H1 (cell line): ENCODE measurements around the gene ART5. TPM values are rescaled to one million over a fixed set of nuclear protein-coding genes. Genes with fewer than 3 reads are reported as not detected.

Experiments used
- CTCF ChIA-PET: fragments of 300-600 bp; sonication (Branson Sonifier 250); formaldehyde crosslinking; loops from one replicate; lab custom pipeline; 2021; ENCODE audit not compliant: partially characterized antibody; lab: Charles Lee
- POLR2A ChIA-PET: fragments of 300-600 bp; sonication (Branson Sonifier 250); formaldehyde crosslinking; loops from one replicate; lab custom pipeline; 2021; ENCODE audit warnings: inconsistent platforms; ENCODE audit not compliant: partially characterized antibody; lab: Charles Lee
- DNase-seq, 2 experiments: peaks; one replicate each; pipeline versions ENCODE4 v3.0.0 to v3.0.0-alpha.2; 2010 to 2022; ENCODE audit warnings: low spot score in 2 of 2, low read depth in 1 of 2, mixed read lengths in 1 of 2
- FAIRE-seq: peaks from 2 replicates; lab custom pipeline; 2011; peaks lifted over from hg19 to GRCh38; lab: Jason Lieb, UNC
- H2AFZ ChIP-seq: 2 replicates; pipeline ENCODE4 v1.8.1; 2012; ENCODE audit warnings: low read length, inconsistent platforms
- H2AK5ac ChIP-seq: 2 replicates; pipeline ENCODE4 v1.6.1; 2013; ENCODE audit warnings: low read depth, low read length
- H2BK120ac ChIP-seq: replicated peaks from 2 replicates; pipeline ENCODE3; 2013; ENCODE audit warnings: low read depth, low read length, inconsistent platforms
- H2BK12ac ChIP-seq: 2 replicates; pipeline ENCODE4 v1.6.1; 2013; ENCODE audit warnings: low read depth, low read length
- H2BK15ac ChIP-seq: 2 replicates; pipeline ENCODE4 v1.6.1; 2013; ENCODE audit warnings: low read length
- H2BK20ac ChIP-seq: 2 replicates; pipeline ENCODE4 v1.6.1; 2013; ENCODE audit warnings: low read length
- H2BK5ac ChIP-seq: 2 replicates; pipeline ENCODE4 v1.6.1; 2013; ENCODE audit warnings: low read depth, low read length
- H3K14ac ChIP-seq: 2 replicates; pipeline ENCODE4 v1.6.1; 2013; ENCODE audit warnings: inconsistent platforms; ENCODE audit not compliant: insufficient read length
- H3K18ac ChIP-seq: 2 replicates; pipeline ENCODE4 v1.6.1; 2013; ENCODE audit warnings: low read length; ENCODE audit errors: extremely low read depth
- H3K23ac ChIP-seq: 2 replicates; pipeline ENCODE4 v1.6.1; 2013; ENCODE audit warnings: inconsistent platforms; ENCODE audit not compliant: insufficient read length
- H3K23me2 ChIP-seq: 2 replicates; pipeline ENCODE4 v1.6.1; 2013; ENCODE audit warnings: low read depth, low read length
- H3K27ac ChIP-seq: 2 replicates; pipeline ENCODE4 v1.6.1; 2011; ENCODE audit warnings: low read depth, low read length, inconsistent platforms
- H3K27me3 ChIP-seq, 4 experiments: replicated peaks in 1 of 4; 1 replicate in 1 of 4; 2 replicates in 3 of 4; pipeline versions ENCODE4 v1.6.1 to v1.8.1; 2011 to 2013; ENCODE audit warnings: low read length in 3 of 4, mild to moderate bottlenecking in 3 of 4, inconsistent platforms in 2 of 4, mixed read lengths in 2 of 4, moderate library complexity in 1 of 4; ENCODE audit not compliant: control insufficient read depth in 3 of 4, insufficient read depth in 3 of 4; ENCODE audit errors: extremely low read depth in 1 of 4
- H3K36me3 ChIP-seq, 4 experiments: 2 replicates each; pipeline versions ENCODE4 v1.6.1 to v1.8.1; 2011 to 2013; ENCODE audit warnings: mild to moderate bottlenecking in 4 of 4, low read length in 3 of 4, moderate library complexity in 2 of 4, control low read depth in 1 of 4, inconsistent platforms in 1 of 4; ENCODE audit not compliant: insufficient read depth in 4 of 4, control insufficient read depth in 2 of 4
- H3K4ac ChIP-seq: replicated peaks from 2 replicates; pipeline ENCODE3; 2013; ENCODE audit warnings: low read length, low read depth, mixed read lengths, inconsistent platforms; ENCODE audit not compliant: insufficient read length
- H3K4me1 ChIP-seq, 4 experiments: replicated peaks in 1 of 4; 1 replicate in 1 of 4; 2 replicates in 3 of 4; pipeline versions ENCODE4 v1.6.1 to v1.8.1; 2011 to 2013; ENCODE audit warnings: low read length in 3 of 4, inconsistent platforms in 2 of 4, mixed read lengths in 1 of 4; ENCODE audit not compliant: insufficient read depth in 4 of 4, control insufficient read depth in 3 of 4
- H3K4me2 ChIP-seq, 2 experiments: 2 replicates each; pipeline versions ENCODE4 v1.6.1 to v1.8.1; 2011 to 2013; ENCODE audit warnings: low read depth in 2 of 2, low read length in 2 of 2, control low read depth in 1 of 2, inconsistent platforms in 1 of 2, mild to moderate bottlenecking in 1 of 2; ENCODE audit not compliant: insufficient read depth in 1 of 2
- H3K4me3 ChIP-seq, 4 experiments: fragments of 200-600, 300-600 bp in 1 of 4; sonication (generic), shearing (Covaris generic), sonication (Bioruptor Twin) in 1 of 4; 2 replicates each; pipeline versions ENCODE4 v1.5.1 to v1.8.1; 2011 to 2016; ENCODE audit warnings: low read length in 4 of 4, low read depth in 3 of 4, control low read depth in 2 of 4, inconsistent platforms in 2 of 4, mild to moderate bottlenecking in 2 of 4, mixed read lengths in 1 of 4, moderate library complexity in 1 of 4; ENCODE audit not compliant: insufficient read depth in 2 of 4; ENCODE audit errors: extremely low read depth in 1 of 4
- H3K56ac ChIP-seq: replicated peaks from 2 replicates; pipeline ENCODE3; 2013; ENCODE audit warnings: low read depth, mild to moderate bottlenecking, mixed read lengths, low read length, inconsistent platforms; ENCODE audit not compliant: insufficient read length
- H3K79me1 ChIP-seq: 2 replicates; pipeline ENCODE4 v1.6.1; 2013; ENCODE audit warnings: low read depth, low read length, control low read depth
- H3K79me2 ChIP-seq, 2 experiments: 2 replicates each; pipeline versions ENCODE4 v1.6.1 to v1.8.1; 2012 to 2013; ENCODE audit warnings: low read length in 2 of 2, mild to moderate bottlenecking in 2 of 2, inconsistent platforms in 1 of 2; ENCODE audit not compliant: insufficient read depth in 2 of 2, control insufficient read depth in 1 of 2
- H3K9ac ChIP-seq, 4 experiments: replicated peaks in 1 of 4; 1 replicate in 1 of 4; 2 replicates in 3 of 4; pipeline versions ENCODE4 v1.6.1 to v1.8.1; 2011 to 2013; ENCODE audit warnings: low read depth in 3 of 4, low read length in 3 of 4, control low read depth in 2 of 4, mild to moderate bottlenecking in 2 of 4, moderate library complexity in 2 of 4, inconsistent platforms in 1 of 4; ENCODE audit errors: extremely low read depth in 1 of 4
- H3K9me3 ChIP-seq, 2 experiments: 2 replicates each; pipeline versions ENCODE4 v1.6.1 to v1.8.1; 2012 to 2013; ENCODE audit warnings: mild to moderate bottlenecking in 2 of 2, moderate library complexity in 2 of 2, control low read depth in 1 of 2, inconsistent platforms in 1 of 2, low read depth in 1 of 2, low read length in 1 of 2, mixed read lengths in 1 of 2; ENCODE audit not compliant: insufficient read depth in 2 of 2
- H4K20me1 ChIP-seq, 2 experiments: replicated peaks in 1 of 2; 2 replicates each; pipeline versions ENCODE3 to v1.8.1; 2011 to 2013; ENCODE audit warnings: inconsistent platforms in 2 of 2, low read length in 2 of 2, mild to moderate bottlenecking in 1 of 2; ENCODE audit not compliant: insufficient read depth in 2 of 2, control insufficient read depth in 1 of 2
- H4K5ac ChIP-seq: 2 replicates; pipeline ENCODE4 v1.6.1; 2013; ENCODE audit warnings: low read length, low read depth, mixed read lengths, inconsistent platforms; ENCODE audit not compliant: insufficient read length
- H4K8ac ChIP-seq: 2 replicates; pipeline ENCODE4 v1.8.0; 2013; ENCODE audit warnings: mild to moderate bottlenecking, moderate library complexity, low read length, inconsistent platforms; ENCODE audit not compliant: insufficient read depth; ENCODE audit errors: extremely low read depth
- H4K91ac ChIP-seq: replicated peaks from 2 replicates; pipeline ENCODE3; 2013; ENCODE audit warnings: low read length, mixed read lengths, inconsistent platforms; ENCODE audit not compliant: insufficient read length
- CREB1 ChIP-seq: IDR thresholded peaks from 2 replicates; pipeline ENCODE4 v1.6.1; 2012; ENCODE audit warnings: inconsistent platforms
- FOSL1 ChIP-seq: IDR thresholded peaks from 2 replicates; pipeline ENCODE4 v1.6.1; 2011; ENCODE audit warnings: mild to moderate bottlenecking, low read depth, low read length, moderate library complexity; ENCODE audit not compliant: insufficient read depth
- KDM4A ChIP-seq: IDR thresholded peaks from one replicate; pipeline ENCODE4 v1.7.1; 2012; ENCODE audit warnings: low read depth, mild to moderate bottlenecking, moderate library complexity, low read length, inconsistent platforms; ENCODE audit not compliant: severe bottlenecking
- MAFK ChIP-seq: IDR thresholded peaks from 2 replicates; pipeline ENCODE4 v1.6.1; 2012; ENCODE audit warnings: low read depth, mild to moderate bottlenecking, improper control_type of control experiment, low read length
- MAX ChIP-seq: IDR thresholded peaks from 2 replicates; pipeline ENCODE4 v1.6.1; 2012; ENCODE audit warnings: inconsistent platforms
- NRF1 ChIP-seq: IDR thresholded peaks from 2 replicates; pipeline ENCODE4 v1.6.1; 2011; ENCODE audit warnings: mild to moderate bottlenecking, low read depth, low read length, improper control_type of control experiment
- PHF8 ChIP-seq: fragments of 200-600 bp; sonication (generic); conservative IDR thresholded peaks from 2 replicates; pipeline ENCODE4 v1.7.1; 2012; ENCODE audit warnings: low read depth, mild to moderate bottlenecking, inconsistent platforms, low read length, moderate library complexity
- POLR2A ChIP-seq, 2 experiments: IDR thresholded peaks; 1 replicate in 1 of 2; 2 replicates in 1 of 2; pipeline ENCODE4 v1.6.1; 2011; ENCODE audit warnings: low read depth in 2 of 2, low read length in 2 of 2, mild to moderate bottlenecking in 2 of 2; ENCODE audit errors: control extremely low read depth in 1 of 2
- RAD21 ChIP-seq, 2 experiments: IDR thresholded peaks in 1 of 2; conservative IDR thresholded peaks in 1 of 2; 2 replicates each; pipeline ENCODE4 v1.6.1; 2011; ENCODE audit warnings: low read depth in 2 of 2, low read length in 2 of 2, improper control_type of control experiment in 1 of 2, inconsistent platforms in 1 of 2, mild to moderate bottlenecking in 1 of 2, moderate library complexity in 1 of 2
- SIN3A ChIP-seq, 2 experiments: IDR thresholded peaks in 1 of 2; conservative IDR thresholded peaks in 1 of 2; 2 replicates each; pipeline ENCODE4 v1.6.1; 2011 to 2012; ENCODE audit warnings: low read length in 2 of 2, improper control_type of control experiment in 1 of 2, low read depth in 1 of 2, mild to moderate bottlenecking in 1 of 2
- TAF1 ChIP-seq: IDR thresholded peaks from 2 replicates; pipeline ENCODE4 v1.6.1; 2011; ENCODE audit warnings: mild to moderate bottlenecking, low read depth, low read length
- TAF7 ChIP-seq: optimal IDR thresholded peaks from 2 replicates; pipeline ENCODE3; 2011; ENCODE audit warnings: low read depth, mild to moderate bottlenecking, inconsistent platforms, low read length, moderate library complexity, borderline replicate concordance
- ZNF274 ChIP-seq: IDR thresholded peaks from 2 replicates; pipeline ENCODE4 v1.7.0; 2012; ENCODE audit warnings: low read length, borderline replicate concordance; ENCODE audit errors: extremely low read depth
- WGBS, 2 experiments: shearing (Covaris generic) in 1 of 2; methylation state at CpG; one replicate each; pipeline versions ENCODE4 v1.1.6 to v1.1.7; 2013 to 2015; ENCODE audit warnings: low lambda C conversion rate in 2 of 2, mixed read lengths in 2 of 2, inconsistent platforms in 1 of 2, low coverage in 1 of 2, missing lambda C conversion rate in 1 of 2; ENCODE audit not compliant: insufficient replicate concordance in 2 of 2, insufficient coverage in 1 of 2, insufficient read length in 1 of 2; ENCODE audit errors: extremely low coverage in 1 of 2, missing lambda C conversion rate in 1 of 2; 5-methylcytosine and 5-hydroxymethylcytosine counted together
- polyA plus RNA-seq, 7 experiments: library from polyadenylated mRNA; depleted of rRNA in 3 of 7; stranded (reverse) in 5 of 7; unstranded in 2 of 7; fragments of >200 nt in 5 of 7; fragments of 200-250 nt in 2 of 7; gene quantifications; 1 replicate in 5 of 7; 2 replicates in 1 of 7; 4 replicates in 1 of 7; pipeline versions ENCODE4 v1.2.1 to v1.2.3, GENCODE V29; 2011 to 2013; ENCODE audit warnings: missing spikeins in 2 of 7, mixed read lengths in 2 of 7
- total RNA-seq: library from RNA; stranded (reverse); fragmentation: NEBNext Ultra II Directional; extraction: Animal tissue kit (Norgen Biotek cat#: 25700); gene quantifications from 2 replicates; pipeline ENCODE4 v1.2.1, GENCODE V29; 2021

Gene ART5
- total and polyA plus RNA-seq, 2 of the 8 experiments (the other 6 are each of a cell fraction or from before 2014, with no cell fraction given), result 6.0 to 7.5 TPM

GRCh38 chr11:3627291-3627690 is 14.5 kb downstream of the ART5 start:
- Histone ChIP-seq H3K9ac (no peak overlapping the region), H3K23me2 (no peaks in the 10 kb centered on the region), H4K8ac (no peak overlapping the region), H3K9me3 (no peaks in the 10 kb centered on the region), H4K20me1 (no peaks in the 10 kb centered on the region), H3K14ac (no peak overlapping the region), H4K91ac (no peak overlapping the region), H2BK120ac (no peak overlapping the region), H3K4me2 (no peak overlapping the region), H2BK15ac (no peak overlapping the region), H3K18ac (no peak overlapping the region), H3K79me1 (no peaks in the 10 kb centered on the region), H3K56ac (no peak overlapping the region), H3K36me3 (no peaks in the 10 kb centered on the region), H3K23ac (no peak overlapping the region), H2AK5ac (no peak overlapping the region), H3K4me1 (no peaks in the 10 kb centered on the region), H3K4ac (no peak overlapping the region), H2BK5ac (no peak overlapping the region), H3K27ac (no peak overlapping the region), H3K27me3 (no peaks in the 10 kb centered on the region), H3K4me3 (no peak overlapping the region), H2BK12ac (no peak overlapping the region), H4K5ac (no peak overlapping the region), H2BK20ac (no peak overlapping the region)
- DNase-seq (no peak), FAIRE-seq (no peak)
- WGBS, 2 experiments, result 100% methylated on average over 1 of the region's 1 CpG; no CpG with 5 or more reads in 1 of the 2 experiments
- POLR2A ChIA-PET, result no interaction called here
- CTCF ChIA-PET, result interaction anchor here (0.6 to 7.0 kb wide), 7 partner anchors 9 to 53 kb away, joined by 3 to 33 read pairs (median 4); partner anchors contain the start of gene ART1
- no peak for TF ChIP-seq RAD21 (IDR thresholded peaks at IDR 0.05 in 1 of 2, conservative IDR thresholded peaks at IDR 0.05 in 1 of 2; ENCODE audit: low read depth in 2 of 2, low read length in 2 of 2)
- TF ChIP-seq PHF8, result no peak
- no peak for TF ChIP-seq CREB1
- TF ChIP-seq TAF1, result no peak
- no peak for TF ChIP-seq MAFK
- no peak for TF ChIP-seq FOSL1
- TF ChIP-seq KDM4A, result no peak
- TF ChIP-seq MAX, result no peak
- TF ChIP-seq POLR2A (IDR thresholded peaks at IDR 0.05; ENCODE audit: control extremely low read depth in 1 of 2, low read depth in 2 of 2, low read length in 2 of 2), result no peak
- TF ChIP-seq SIN3A (conservative IDR thresholded peaks at IDR 0.05 in 1 of 2, IDR thresholded peaks at IDR 0.05 in 1 of 2; ENCODE audit: low read depth in 1 of 2, low read length in 2 of 2), result no peak
- TF ChIP-seq ZNF274, result no peak
- TF ChIP-seq TAF7, result no peak
- TF ChIP-seq NRF1, result no peak
- TF ChIP-seq, all 59 proteins: peak for 0
- no peak overlapping the region for H2AFZ ChIP-seq
- H3K79me2 ChIP-seq, result no peaks in the 10 kb centered on the region
